OCI-LY7 (cell line): ENCODE measurements around the gene SMPDL3B. TPM values are rescaled to one million over a fixed set of nuclear protein-coding genes. Genes with fewer than 3 reads are reported as not detected.

Experiments used
- BruUV-seq: library from RNA; stranded (reverse); fragments of 400-500 nt; replicated peaks from 2 replicates; lab custom pipeline; 2021; lab: Mats Ljungman, UMichigan
- CTCF ChIA-PET: fragments of 300-600 bp; sonication (Branson Sonifier 250); formaldehyde crosslinking; loops from one replicate; lab custom pipeline; 2022; ENCODE audit warnings: antibody characterized with exemption; ENCODE audit not compliant: unreplicated experiment; lab: Charles Lee
- POLR2A ChIA-PET: fragments of 300-600 bp; sonication (Branson Sonifier 250); formaldehyde crosslinking; loops from one replicate; lab custom pipeline; 2022; ENCODE audit warnings: antibody characterized with exemption; lab: Charles Lee
- DNase-seq: peaks from one replicate; pipeline ENCODE4 v3.0.0-alpha.2; 2015; ENCODE audit warnings: low spot score
- H2AFZ ChIP-seq: fragments of 200-600 bp; sonication (generic), shearing (Covaris generic); 2 replicates; pipeline ENCODE4 v1.6.1; 2014; ENCODE audit warnings: mild to moderate bottlenecking, antibody characterized with exemption, low read length, moderate library complexity
- H3K27ac ChIP-seq: fragments of 200-600 bp; sonication (generic); 2 replicates; pipeline ENCODE4 v1.5.1; 2014; ENCODE audit warnings: mixed run types, low read depth, mild to moderate bottlenecking, moderate library complexity, low read length, inconsistent platforms; ENCODE audit not compliant: poor library complexity, severe bottlenecking
- H3K36me3 ChIP-seq: fragments of 200-600 bp; sonication (generic); 2 replicates; pipeline ENCODE4 v1.6.1; 2014; ENCODE audit warnings: mild to moderate bottlenecking, antibody characterized with exemption, low read length, moderate library complexity, mixed read lengths; ENCODE audit not compliant: insufficient read depth
- H3K4me1 ChIP-seq: fragments of 200-600 bp; sonication (generic); 2 replicates; pipeline ENCODE4 v1.5.1; 2014; ENCODE audit warnings: mild to moderate bottlenecking, low read length; ENCODE audit not compliant: insufficient read depth, poor library complexity, severe bottlenecking
- H3K4me2 ChIP-seq: fragments of 200-600 bp; sonication (generic); 2 replicates; pipeline ENCODE4 v1.6.1; 2014; ENCODE audit warnings: mild to moderate bottlenecking, low read length
- H3K4me3 ChIP-seq: fragments of 200-600 bp; sonication (generic); 2 replicates; pipeline ENCODE4 v1.5.1; 2014; ENCODE audit warnings: mild to moderate bottlenecking, low read depth, low read length; ENCODE audit not compliant: poor library complexity, severe bottlenecking
- H3K79me2 ChIP-seq: fragments of 200-600 bp; sonication (generic); 2 replicates; pipeline ENCODE4 v1.6.1; 2016; ENCODE audit warnings: low read depth, mild to moderate bottlenecking, low read length, moderate library complexity, mixed read lengths; ENCODE audit not compliant: insufficient read depth
- H3K9me2 ChIP-seq: fragments of 200-600 bp; sonication (generic); 2 replicates; pipeline ENCODE4 v1.6.1; 2016; ENCODE audit warnings: mild to moderate bottlenecking, low read length, mixed read lengths; ENCODE audit not compliant: insufficient read depth
- H3K9me3 ChIP-seq: fragments of 200-600 bp; sonication (generic); 2 replicates; pipeline ENCODE4 v1.6.1; 2014; ENCODE audit warnings: mild to moderate bottlenecking, mixed run types, low read length, mixed read lengths
- H4K20me1 ChIP-seq: fragments of 200-600 bp; sonication (generic); 2 replicates; pipeline ENCODE4 v1.6.1; 2014; ENCODE audit warnings: mild to moderate bottlenecking, antibody characterized with exemption, low read length, moderate library complexity, mixed read lengths; ENCODE audit not compliant: insufficient read depth
- CTCF ChIP-seq: fragments of 200-600 bp; sonication (generic); conservative IDR thresholded peaks from 2 replicates; pipeline ENCODE4 v1.5.1; 2014; ENCODE audit warnings: mild to moderate bottlenecking, antibody characterized with exemption, low read length, moderate library complexity, mixed read lengths
- EZH2phosphoT487 ChIP-seq: fragments of 200-600 bp; sonication (generic); IDR thresholded peaks from 2 replicates; pipeline ENCODE4 v1.6.1; 2018; ENCODE audit warnings: low read depth, borderline replicate concordance, mild to moderate bottlenecking, mixed run types, antibody characterized with exemption, low read length, moderate library complexity, mixed read lengths
- intact Hi-C: fragments of 100-400 bp; cut with micrococcal nuclease; formaldehyde crosslinking; loops from one replicate; pipeline ENCODE4 v1.10.0; 2022; ENCODE audit not compliant: unreplicated experiment
- total RNA-seq, 2 experiments: library from RNA; depleted of rRNA in 1 of 2; stranded (reverse); fragments of >200 nt in 1 of 2; shearing (Covaris generic) in 1 of 2; gene quantifications; 2 replicates each; pipeline ENCODE4 v1.2.3, GENCODE V29; 2014 to 2022

SMPDL3B gene
- total RNA-seq, 2 experiments from 2014 or later: 0.19 TPM; not detected in 1

GRCh38 chr1:27974417-27974781 is 39.6 kb downstream of the SMPDL3B start:
- ChIA-PET CTCF (interaction anchor here (0.6 kb wide), 1 partner anchor 288 kb away, joined by 3 read pairs; no protein-coding TSS in a partner anchor), POLR2A (interaction anchor here (0.6 to 1.4 kb wide), 4 partner anchors 10 to 63 kb away, joined by 3 to 6 read pairs (median 4); no protein-coding TSS in a partner anchor)
- Histone ChIP-seq H3K27ac (no peak overlapping the region), H2AFZ (no peak overlapping the region), H3K4me1 (no peaks in the 10 kb centered on the region), H3K9me3 (no peaks in the 10 kb centered on the region), H4K20me1 (no peaks in the 10 kb centered on the region), H3K79me2 (no peaks in the 10 kb centered on the region), H3K4me3 (no peak overlapping the region), H3K4me2 (no peak overlapping the region), H3K9me2 (no peaks in the 10 kb centered on the region), H3K36me3 (peaks cover 75% of the 10 kb centered on the region)
- intact Hi-C loops: no loop called here
- no peak for DNase-seq
- BruUV-seq: no TSS peak
- TF ChIP-seq EZH2phosphoT487 (no peak), CTCF (no peak)

- H3K4me3 ChIP-seq: no peak overlapping the region
- no peaks in the 10 kb centered on the region for H3K9me3 ChIP-seq
- H4K20me1 ChIP-seq: no peaks in the 10 kb centered on the region
- POLR2A ChIA-PET: no interaction called here
- H3K9me2 ChIP-seq: no peaks in the 10 kb centered on the region
- peaks cover 43% of the 10 kb centered on the region for H3K36me3 ChIP-seq
- BruUV-seq: no TSS peak
- no peaks in the 10 kb centered on the region for H3K79me2 ChIP-seq
- H3K4me1 ChIP-seq: no peaks in the 10 kb centered on the region
- no peak for TF ChIP-seq EZH2phosphoT487
- TF ChIP-seq CTCF: peak; percentile 82
- intact Hi-C loops: loop anchor here (1.0 kb wide), 1 partner anchor 121 kb away; no protein-coding TSS in a partner anchor
- no peak overlapping the region for H3K27ac ChIP-seq
- CTCF ChIA-PET: no interaction called here
- no peak overlapping the region for H2AFZ ChIP-seq
- H3K4me2 ChIP-seq: no peak overlapping the region
- DNase-seq: peak; percentile 70
Measured at GRCh38 chr1:27979151-27979858, 44.5 kb downstream of the SMPDL3B start.

GRCh38 chr1:27979859-27980201 is 45.0 kb downstream of the SMPDL3B start:
- Histone ChIP-seq H3K4me3 (no peak overlapping the region), H3K36me3 (peaks cover 42% of the 10 kb centered on the region), H4K20me1 (no peaks in the 10 kb centered on the region), H3K79me2 (no peaks in the 10 kb centered on the region), H3K27ac (no peak overlapping the region), H3K9me2 (no peaks in the 10 kb centered on the region), H3K9me3 (no peaks in the 10 kb centered on the region), H2AFZ (no peak overlapping the region), H3K4me1 (no peaks in the 10 kb centered on the region), H3K4me2 (no peak overlapping the region)
- CTCF ChIA-PET: no interaction called here
- DNase-seq: no peak
- intact Hi-C loops: loop anchor here (1.0 kb wide), 1 partner anchor 122 kb away; no protein-coding TSS in a partner anchor
- BruUV-seq: no TSS peak
- POLR2A ChIA-PET: no interaction called here
- no peak for TF ChIP-seq EZH2phosphoT487
- peak; percentile 60; the same call in 1 of the 2 replicates for TF ChIP-seq CTCF
